ENCODE data around the gene EIF4E1B. TPM values are rescaled to one million over a fixed set of nuclear protein-coding genes. Genes with fewer than 3 reads are reported as not detected.

EIF4E1B gene
- polyA plus RNA-seq, 2 of the 4 experiments (the other 2 are of a cell fraction) = not detected

GRCh38 chr5:176612855-176613254, 17.6 kb upstream of the EIF4E1B start:
- TF ChIP-seq MAFK (IDR thresholded peaks at IDR 0.05; ENCODE audit: partially characterized antibody) (no peak), EHMT2 (IDR thresholded peaks at IDR 0.05; ENCODE audit: low read depth) (no peak), SREBF2 (IDR thresholded peaks at IDR 0.05) (no peak), HOXB5 (CRISPR knock-in tag; IDR thresholded peaks at IDR 0.05) (no peak), CHD2 (IDR thresholded peaks at IDR 0.05; ENCODE audit: low read length, partially characterized antibody) (no peak), GATA3 (IDR thresholded peaks at IDR 0.05; ENCODE audit: borderline replicate concordance) (no peak), SMC3 (IDR thresholded peaks at IDR 0.05) (no peak), MYC (IDR thresholded peaks at IDR 0.05; ENCODE audit: borderline replicate concordance, low read length) (no peak), KDM1A (IDR thresholded peaks at IDR 0.05; ENCODE audit: low read depth) (no peak), EHF (CRISPR knock-in tag; IDR thresholded peaks at IDR 0.05) (no peak), CHD4 (IDR thresholded peaks at IDR 0.05; ENCODE audit: borderline replicate concordance) (no peak)
- TF ChIP-seq, protein P1, sequence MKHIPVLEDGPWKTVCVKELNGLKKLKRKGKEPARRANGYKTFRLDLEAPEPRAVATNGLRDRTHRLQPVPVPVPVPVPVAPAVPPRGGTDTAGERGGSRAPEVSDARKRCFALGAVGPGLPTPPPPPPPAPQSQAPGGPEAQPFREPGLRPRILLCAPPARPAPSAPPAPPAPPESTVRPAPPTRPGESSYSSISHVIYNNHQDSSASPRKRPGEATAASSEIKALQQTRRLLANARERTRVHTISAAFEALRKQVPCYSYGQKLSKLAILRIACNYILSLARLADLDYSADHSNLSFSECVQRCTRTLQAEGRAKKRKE (CRISPR knock-in tag; IDR thresholded peaks at IDR 0.05; ENCODE audit: low read depth) = no peak
- TF ChIP-seq, protein P2, sequence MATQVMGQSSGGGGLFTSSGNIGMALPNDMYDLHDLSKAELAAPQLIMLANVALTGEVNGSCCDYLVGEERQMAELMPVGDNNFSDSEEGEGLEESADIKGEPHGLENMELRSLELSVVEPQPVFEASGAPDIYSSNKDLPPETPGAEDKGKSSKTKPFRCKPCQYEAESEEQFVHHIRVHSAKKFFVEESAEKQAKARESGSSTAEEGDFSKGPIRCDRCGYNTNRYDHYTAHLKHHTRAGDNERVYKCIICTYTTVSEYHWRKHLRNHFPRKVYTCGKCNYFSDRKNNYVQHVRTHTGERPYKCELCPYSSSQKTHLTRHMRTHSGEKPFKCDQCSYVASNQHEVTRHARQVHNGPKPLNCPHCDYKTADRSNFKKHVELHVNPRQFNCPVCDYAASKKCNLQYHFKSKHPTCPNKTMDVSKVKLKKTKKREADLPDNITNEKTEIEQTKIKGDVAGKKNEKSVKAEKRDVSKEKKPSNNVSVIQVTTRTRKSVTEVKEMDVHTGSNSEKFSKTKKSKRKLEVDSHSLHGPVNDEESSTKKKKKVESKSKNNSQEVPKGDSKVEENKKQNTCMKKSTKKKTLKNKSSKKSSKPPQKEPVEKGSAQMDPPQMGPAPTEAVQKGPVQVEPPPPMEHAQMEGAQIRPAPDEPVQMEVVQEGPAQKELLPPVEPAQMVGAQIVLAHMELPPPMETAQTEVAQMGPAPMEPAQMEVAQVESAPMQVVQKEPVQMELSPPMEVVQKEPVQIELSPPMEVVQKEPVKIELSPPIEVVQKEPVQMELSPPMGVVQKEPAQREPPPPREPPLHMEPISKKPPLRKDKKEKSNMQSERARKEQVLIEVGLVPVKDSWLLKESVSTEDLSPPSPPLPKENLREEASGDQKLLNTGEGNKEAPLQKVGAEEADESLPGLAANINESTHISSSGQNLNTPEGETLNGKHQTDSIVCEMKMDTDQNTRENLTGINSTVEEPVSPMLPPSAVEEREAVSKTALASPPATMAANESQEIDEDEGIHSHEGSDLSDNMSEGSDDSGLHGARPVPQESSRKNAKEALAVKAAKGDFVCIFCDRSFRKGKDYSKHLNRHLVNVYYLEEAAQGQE (IDR thresholded peaks at IDR 0.05) = no peak
- 49% methylated on average over 2 of the region's 2 CpGs for WGBS (ENCODE audit: missing lambda C conversion rate)
- Histone ChIP-seq H3K4me2 (no peak overlapping the region), H3K4me1 (peaks cover 30% of the 10 kb centered on the region), H3K4me3 (no peak overlapping the region), H3K9me3 (no peaks in the 10 kb centered on the region), H3K27ac (no peak overlapping the region)
- ChIA-PET POLR2A (no interaction called here), CTCF (interaction anchor here (0.8 to 1.2 kb wide), 2 partner anchors 43 to 69 kb away, joined by 3 read pairs; no protein-coding TSS in a partner anchor)
- ATAC-seq = no peak
- no peak for FAIRE-seq
- no peak for DNase-seq (ENCODE audit: low read depth in 1 of 2, low spot score in 1 of 2)

DNA sequence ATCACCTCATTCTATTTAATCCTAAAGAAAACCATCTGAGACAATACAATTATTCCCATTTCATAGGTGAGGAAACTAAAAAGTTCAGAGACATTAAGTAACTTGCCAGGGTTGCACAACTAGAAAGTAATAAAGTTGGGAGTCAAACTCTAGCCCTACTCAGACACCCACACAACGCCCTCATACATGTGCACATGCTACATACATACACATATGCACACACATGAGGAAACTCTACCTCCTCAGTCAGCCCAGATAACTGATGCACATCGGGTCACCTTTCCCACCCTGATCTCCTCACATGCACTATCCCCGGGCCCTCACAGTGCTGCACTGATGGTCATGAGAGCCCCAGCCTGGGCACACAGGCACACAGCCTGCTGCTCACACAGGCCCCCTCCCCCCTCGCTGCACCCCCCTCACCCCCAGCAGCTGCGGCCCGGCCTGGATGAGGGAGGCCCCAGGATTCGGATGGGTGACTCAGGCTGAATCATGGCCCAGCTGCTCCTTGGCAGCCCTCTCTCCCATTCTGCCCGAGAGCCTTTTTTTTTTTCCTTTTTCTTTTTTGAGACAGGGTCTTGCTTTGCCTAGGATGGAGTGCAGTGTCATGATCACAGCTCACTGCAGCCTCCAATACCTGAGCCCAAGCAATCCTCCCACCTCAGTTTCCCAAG, 15.5 kb upstream of the EIF4E1B start:
- Histone ChIP-seq H3K4me1 (peaks cover 31% of the 10 kb centered on the region), H3K4me3 (no peak overlapping the region), H3K4me2 (peak overlapping the region; percentile 54), H3K27ac (peak overlapping the region in 1 of 2 experiments; percentile 50; a peak in 3 of 6 replicates), H3K9me3 (no peaks in the 10 kb centered on the region)
- 6% methylated on average over 6 of the region's 8 CpGs for WGBS (ENCODE audit: missing lambda C conversion rate)
- no peak for TF ChIP-seq CEBPB (IDR thresholded peaks at IDR 0.05)
- TF ChIP-seq, protein P3, sequence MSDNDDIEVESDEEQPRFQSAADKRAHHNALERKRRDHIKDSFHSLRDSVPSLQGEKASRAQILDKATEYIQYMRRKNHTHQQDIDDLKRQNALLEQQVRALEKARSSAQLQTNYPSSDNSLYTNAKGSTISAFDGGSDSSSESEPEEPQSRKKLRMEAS (IDR thresholded peaks at IDR 0.05) = no peak
- no peak for TF ChIP-seq KDM5A (IDR thresholded peaks at IDR 0.05)
- TF ChIP-seq FOSL2 (IDR thresholded peaks at IDR 0.05) = peak; percentile 89
- peak; percentile 31; the same call in 1 of the 2 replicates for TF ChIP-seq FOSL2 (CRISPR knock-in tag; IDR thresholded peaks at IDR 0.05)
- peak in 1 of 2 experiments; percentile 35; a peak in 1 of 5 replicates for TF ChIP-seq JUN (IDR thresholded peaks at IDR 0.05)
- no peak for TF ChIP-seq SREBF2 (IDR thresholded peaks at IDR 0.05)
- TF ChIP-seq, protein P4, sequence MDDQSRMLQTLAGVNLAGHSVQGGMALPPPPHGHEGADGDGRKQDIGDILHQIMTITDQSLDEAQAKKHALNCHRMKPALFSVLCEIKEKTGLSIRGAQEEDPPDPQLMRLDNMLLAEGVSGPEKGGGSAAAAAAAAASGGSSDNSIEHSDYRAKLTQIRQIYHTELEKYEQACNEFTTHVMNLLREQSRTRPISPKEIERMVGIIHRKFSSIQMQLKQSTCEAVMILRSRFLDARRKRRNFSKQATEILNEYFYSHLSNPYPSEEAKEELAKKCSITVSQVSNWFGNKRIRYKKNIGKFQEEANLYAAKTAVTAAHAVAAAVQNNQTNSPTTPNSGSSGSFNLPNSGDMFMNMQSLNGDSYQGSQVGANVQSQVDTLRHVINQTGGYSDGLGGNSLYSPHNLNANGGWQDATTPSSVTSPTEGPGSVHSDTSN (IDR thresholded peaks at IDR 0.05) = peak; percentile 48; the same call in 1 of the 2 replicates
- TF ChIP-seq RCOR1 (IDR thresholded peaks at IDR 0.05; ENCODE audit: low read depth, low read length) = no peak
- peak; percentile 72 for TF ChIP-seq JUNB (IDR thresholded peaks at IDR 0.05)
- peak; percentile 26 to 46; a peak in 3 of 6 replicates for ATAC-seq
- CTCF ChIA-PET = interaction anchor here (0.6 to 1.1 kb wide), 2 partner anchors 82 to 739 kb away, joined by 3 to 5 read pairs; no protein-coding TSS in a partner anchor
- no peak for FAIRE-seq
- peak in 1 of 2 experiments; percentile 58 for DNase-seq (ENCODE audit: low read depth in 1 of 2, low spot score in 1 of 2)
- POLR2A ChIA-PET = interaction anchor here (0.7 kb wide), 1 partner anchor 77 kb away, joined by 3 read pairs; the partner anchor contains the start of gene RNF44
